ENCODE measurements around the gene PKP3. TPM values are rescaled to one million over a fixed set of nuclear protein-coding genes. Genes with fewer than 3 reads are reported as not detected.
"Not testable (repeated sequence)": the region's sequence is repeated elsewhere in the genome, so short reads cannot be mapped to it uniquely, and the experiment has no call there.

The PKP3 gene
- total RNA-seq, 1 donor from 2014 or later: 23.9 TPM

DNA sequence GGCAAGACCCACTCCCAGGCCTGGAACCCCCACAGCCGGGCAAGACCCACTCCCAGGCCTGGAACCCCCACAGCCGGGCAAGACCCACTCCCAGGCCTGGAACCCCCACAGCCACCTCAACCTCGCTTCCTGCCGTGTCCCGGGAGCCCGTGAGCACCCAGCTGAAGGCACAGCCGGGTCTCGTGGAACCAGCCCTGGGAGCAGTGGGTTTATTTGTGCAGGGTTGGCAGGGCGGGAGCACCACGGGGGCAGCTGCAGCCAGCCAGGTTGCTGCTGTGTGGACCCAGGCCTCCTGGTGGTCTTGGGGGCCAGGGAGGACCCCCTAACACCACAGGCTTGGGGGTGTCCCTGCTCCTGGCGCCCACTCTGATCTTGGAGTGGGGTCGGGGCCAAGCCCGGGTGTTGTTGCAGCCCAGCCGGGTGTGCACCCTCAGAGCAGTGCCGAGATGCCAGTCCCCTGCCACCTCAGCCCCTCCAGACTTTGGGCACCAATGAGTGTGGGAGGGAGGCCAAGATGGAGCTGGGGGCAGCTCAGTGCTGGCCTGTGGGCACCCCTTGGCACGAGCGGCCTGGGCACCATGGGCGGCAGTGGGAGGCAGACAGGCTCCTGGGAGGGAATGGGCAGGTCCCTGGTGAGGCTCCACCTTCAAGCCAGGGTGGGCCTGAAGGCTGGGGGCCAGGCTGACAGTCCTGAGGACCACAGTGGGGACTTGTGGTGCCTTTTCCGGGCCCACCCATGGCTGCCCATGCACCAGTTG, 8.2 kb upstream of the PKP3 start:
- DNase-seq (ENCODE audit: low read depth): no peak
- no peak overlapping the region for H3K4me3 ChIP-seq (ENCODE audit: low read depth, low read length)
- H3K36me3 ChIP-seq (ENCODE audit: control insufficient read depth, insufficient read depth, low read length): no peaks in the 10 kb centered on the region
- TF ChIP-seq, protein P1, sequence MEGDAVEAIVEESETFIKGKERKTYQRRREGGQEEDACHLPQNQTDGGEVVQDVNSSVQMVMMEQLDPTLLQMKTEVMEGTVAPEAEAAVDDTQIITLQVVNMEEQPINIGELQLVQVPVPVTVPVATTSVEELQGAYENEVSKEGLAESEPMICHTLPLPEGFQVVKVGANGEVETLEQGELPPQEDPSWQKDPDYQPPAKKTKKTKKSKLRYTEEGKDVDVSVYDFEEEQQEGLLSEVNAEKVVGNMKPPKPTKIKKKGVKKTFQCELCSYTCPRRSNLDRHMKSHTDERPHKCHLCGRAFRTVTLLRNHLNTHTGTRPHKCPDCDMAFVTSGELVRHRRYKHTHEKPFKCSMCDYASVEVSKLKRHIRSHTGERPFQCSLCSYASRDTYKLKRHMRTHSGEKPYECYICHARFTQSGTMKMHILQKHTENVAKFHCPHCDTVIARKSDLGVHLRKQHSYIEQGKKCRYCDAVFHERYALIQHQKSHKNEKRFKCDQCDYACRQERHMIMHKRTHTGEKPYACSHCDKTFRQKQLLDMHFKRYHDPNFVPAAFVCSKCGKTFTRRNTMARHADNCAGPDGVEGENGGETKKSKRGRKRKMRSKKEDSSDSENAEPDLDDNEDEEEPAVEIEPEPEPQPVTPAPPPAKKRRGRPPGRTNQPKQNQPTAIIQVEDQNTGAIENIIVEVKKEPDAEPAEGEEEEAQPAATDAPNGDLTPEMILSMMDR (IDR thresholded peaks at IDR 0.05; ENCODE audit: insufficient read depth, low read length, poor library complexity, severe bottlenecking): no peak
- H3K27me3 ChIP-seq (ENCODE audit: control insufficient read depth, insufficient read depth, low read length): peaks cover 10% of the 10 kb centered on the region

DNA sequence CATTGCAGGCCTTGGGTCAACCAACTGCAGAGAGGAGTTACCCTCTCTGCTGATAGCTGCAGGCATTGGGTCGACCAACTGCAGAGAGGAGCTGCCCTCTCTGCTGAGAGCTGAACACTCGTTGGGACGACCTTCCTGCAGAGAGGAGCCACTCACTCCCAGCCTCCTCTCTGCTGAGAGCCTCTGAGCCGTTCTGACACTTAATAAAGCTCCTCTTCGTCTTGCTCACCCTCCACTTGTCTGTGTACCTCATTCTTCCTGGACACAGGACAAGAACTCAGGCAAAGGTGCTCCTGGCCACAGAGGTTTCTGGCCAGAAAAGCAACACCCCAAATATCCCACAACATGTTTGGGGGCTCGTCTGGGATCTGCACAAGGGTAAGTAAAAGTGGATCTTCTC, 7.5 kb upstream of the PKP3 start:
- no peak overlapping the region for H3K4me3 ChIP-seq (ENCODE audit: low read depth, low read length)
- no peaks in the 10 kb centered on the region for H3K36me3 ChIP-seq (ENCODE audit: control insufficient read depth, insufficient read depth, low read length)
- peaks cover 10% of the 10 kb centered on the region for H3K27me3 ChIP-seq (ENCODE audit: control insufficient read depth, insufficient read depth, low read length)
- TF ChIP-seq, protein P1 (IDR thresholded peaks at IDR 0.05; ENCODE audit: insufficient read depth, low read length, poor library complexity, severe bottlenecking): no peak
- no peak for DNase-seq (ENCODE audit: low read depth)

- TF ChIP-seq, protein P1 (IDR thresholded peaks at IDR 0.05; ENCODE audit: insufficient read depth, low read length, poor library complexity, severe bottlenecking): no peak
- no peak overlapping the region for H3K4me3 ChIP-seq (ENCODE audit: low read depth, low read length)
- DNase-seq (ENCODE audit: low read depth): no peak
- H3K36me3 ChIP-seq (ENCODE audit: control insufficient read depth, insufficient read depth, low read length): no peaks in the 10 kb centered on the region
- H3K27me3 ChIP-seq (ENCODE audit: control insufficient read depth, insufficient read depth, low read length): peaks cover 10% of the 10 kb centered on the region
Measured at GRCh38 chr11:387193-387793, 6.7 kb upstream of the PKP3 start.

GRCh38 chr11:389369-389768, 4.6 kb upstream of the PKP3 start:
- DNase-seq (ENCODE audit: low read depth); H3K36me3 ChIP-seq (ENCODE audit: control insufficient read depth, insufficient read depth, low read length); H3K4me3 ChIP-seq (ENCODE audit: low read depth, low read length); H3K27me3 ChIP-seq (ENCODE audit: control insufficient read depth, insufficient read depth, low read length): not testable (repeated sequence)

DNA sequence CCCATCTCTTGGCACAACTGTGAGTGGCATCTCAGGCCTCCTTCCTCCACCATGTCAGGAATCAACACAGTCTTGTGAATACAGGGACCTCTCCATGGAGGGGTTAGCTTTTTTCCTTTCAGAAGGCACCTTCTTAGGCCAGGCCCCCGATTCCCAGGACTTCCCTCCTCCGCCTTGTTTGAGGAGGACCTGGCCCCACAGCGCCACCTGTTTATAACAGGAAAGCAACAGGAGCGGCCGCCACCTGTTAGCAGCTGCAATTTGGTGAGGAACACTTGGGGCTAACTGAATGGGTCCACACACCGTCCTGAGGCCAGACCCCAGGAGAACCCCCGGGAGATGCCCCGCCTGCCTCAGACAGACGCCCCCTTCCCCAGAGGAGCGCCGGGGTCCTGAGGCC, 3.8 kb upstream of the PKP3 start:
- TF ChIP-seq, protein P1 (IDR thresholded peaks at IDR 0.05; ENCODE audit: insufficient read depth, low read length, poor library complexity, severe bottlenecking): no peak
- Histone ChIP-seq H3K4me3 (ENCODE audit: low read depth, low read length) (no peak overlapping the region), H3K36me3 (ENCODE audit: control insufficient read depth, insufficient read depth, low read length) (no peaks in the 10 kb centered on the region), H3K27me3 (ENCODE audit: control insufficient read depth, insufficient read depth, low read length) (peaks cover 3% of the 10 kb centered on the region)
- no peak for DNase-seq (ENCODE audit: low read depth)

GRCh38 chr11:391117-392017, 2.6 kb upstream of the PKP3 start:
- TF ChIP-seq, protein P1 (IDR thresholded peaks at IDR 0.05; ENCODE audit: insufficient read depth, low read length, poor library complexity, severe bottlenecking): no peak
- no peaks in the 10 kb centered on the region for H3K36me3 ChIP-seq (ENCODE audit: control insufficient read depth, insufficient read depth, low read length)
- no peak overlapping the region for H3K4me3 ChIP-seq (ENCODE audit: low read depth, low read length)
- H3K27me3 ChIP-seq (ENCODE audit: control insufficient read depth, insufficient read depth, low read length): peaks cover 3% of the 10 kb centered on the region
- DNase-seq (ENCODE audit: low read depth): no peak
